ENCODE results near the gene TSPEAR. TPM values are rescaled to one million over a fixed set of nuclear protein-coding genes. Genes with fewer than 3 reads are reported as not detected.

The TSPEAR gene
- total RNA-seq, 1 experiment from 2014 or later, result 2.1 TPM

DNA sequence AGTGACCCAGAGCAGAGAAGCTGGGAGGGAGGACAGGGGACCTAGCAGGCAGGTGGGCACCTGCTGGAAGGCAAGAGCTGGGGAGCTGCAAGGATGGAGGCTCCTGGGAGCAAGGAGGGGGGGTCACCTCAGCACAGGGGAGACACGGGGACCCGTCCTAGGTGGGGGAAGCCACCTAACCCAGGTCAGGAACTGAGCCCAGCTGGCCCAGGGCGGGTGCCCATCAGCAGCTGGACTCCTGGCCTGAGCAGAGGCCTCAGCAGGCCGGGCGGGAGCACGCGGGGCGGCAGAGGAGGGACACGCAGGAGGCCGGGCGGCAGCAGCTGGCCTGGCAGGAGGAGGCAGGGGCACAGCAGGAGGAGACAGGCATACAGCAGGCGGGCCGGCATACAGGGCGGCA, 172.3 kb downstream of the TSPEAR start (continued):
- no peak for TF ChIP-seq PRDM15 (CRISPR knock-in tag; IDR thresholded peaks at IDR 0.05)
- no peak for TF ChIP-seq ELF4 (CRISPR knock-in tag; IDR thresholded peaks at IDR 0.05; ENCODE audit: low read depth)
- TF ChIP-seq, protein P1, sequence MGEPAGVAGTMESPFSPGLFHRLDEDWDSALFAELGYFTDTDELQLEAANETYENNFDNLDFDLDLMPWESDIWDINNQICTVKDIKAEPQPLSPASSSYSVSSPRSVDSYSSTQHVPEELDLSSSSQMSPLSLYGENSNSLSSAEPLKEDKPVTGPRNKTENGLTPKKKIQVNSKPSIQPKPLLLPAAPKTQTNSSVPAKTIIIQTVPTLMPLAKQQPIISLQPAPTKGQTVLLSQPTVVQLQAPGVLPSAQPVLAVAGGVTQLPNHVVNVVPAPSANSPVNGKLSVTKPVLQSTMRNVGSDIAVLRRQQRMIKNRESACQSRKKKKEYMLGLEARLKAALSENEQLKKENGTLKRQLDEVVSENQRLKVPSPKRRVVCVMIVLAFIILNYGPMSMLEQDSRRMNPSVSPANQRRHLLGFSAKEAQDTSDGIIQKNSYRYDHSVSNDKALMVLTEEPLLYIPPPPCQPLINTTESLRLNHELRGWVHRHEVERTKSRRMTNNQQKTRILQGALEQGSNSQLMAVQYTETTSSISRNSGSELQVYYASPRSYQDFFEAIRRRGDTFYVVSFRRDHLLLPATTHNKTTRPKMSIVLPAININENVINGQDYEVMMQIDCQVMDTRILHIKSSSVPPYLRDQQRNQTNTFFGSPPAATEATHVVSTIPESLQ (CRISPR knock-in tag; IDR thresholded peaks at IDR 0.05), result no peak
- TF ChIP-seq FOXP4 (CRISPR knock-in tag; IDR thresholded peaks at IDR 0.05), result no peak
- no peak for TF ChIP-seq MXD4 (CRISPR knock-in tag; IDR thresholded peaks at IDR 0.05; ENCODE audit: borderline replicate concordance)
- no peak for TF ChIP-seq ZNF232 (CRISPR knock-in tag; IDR thresholded peaks at IDR 0.05)
- TF ChIP-seq ZNF138 (CRISPR knock-in tag; conservative IDR thresholded peaks at IDR 0.05), result no peak
- no peak for TF ChIP-seq RORB (CRISPR knock-in tag; IDR thresholded peaks at IDR 0.05)
- TF ChIP-seq ZNF263 (CRISPR knock-in tag; IDR thresholded peaks at IDR 0.05; ENCODE audit: low read depth), result no peak
- TF ChIP-seq SMAD3 (CRISPR knock-in tag; IDR thresholded peaks at IDR 0.05; ENCODE audit: borderline replicate concordance), result no peak
- no peak for TF ChIP-seq ARID4B (CRISPR knock-in tag; IDR thresholded peaks at IDR 0.05; ENCODE audit: borderline replicate concordance)

DNA sequence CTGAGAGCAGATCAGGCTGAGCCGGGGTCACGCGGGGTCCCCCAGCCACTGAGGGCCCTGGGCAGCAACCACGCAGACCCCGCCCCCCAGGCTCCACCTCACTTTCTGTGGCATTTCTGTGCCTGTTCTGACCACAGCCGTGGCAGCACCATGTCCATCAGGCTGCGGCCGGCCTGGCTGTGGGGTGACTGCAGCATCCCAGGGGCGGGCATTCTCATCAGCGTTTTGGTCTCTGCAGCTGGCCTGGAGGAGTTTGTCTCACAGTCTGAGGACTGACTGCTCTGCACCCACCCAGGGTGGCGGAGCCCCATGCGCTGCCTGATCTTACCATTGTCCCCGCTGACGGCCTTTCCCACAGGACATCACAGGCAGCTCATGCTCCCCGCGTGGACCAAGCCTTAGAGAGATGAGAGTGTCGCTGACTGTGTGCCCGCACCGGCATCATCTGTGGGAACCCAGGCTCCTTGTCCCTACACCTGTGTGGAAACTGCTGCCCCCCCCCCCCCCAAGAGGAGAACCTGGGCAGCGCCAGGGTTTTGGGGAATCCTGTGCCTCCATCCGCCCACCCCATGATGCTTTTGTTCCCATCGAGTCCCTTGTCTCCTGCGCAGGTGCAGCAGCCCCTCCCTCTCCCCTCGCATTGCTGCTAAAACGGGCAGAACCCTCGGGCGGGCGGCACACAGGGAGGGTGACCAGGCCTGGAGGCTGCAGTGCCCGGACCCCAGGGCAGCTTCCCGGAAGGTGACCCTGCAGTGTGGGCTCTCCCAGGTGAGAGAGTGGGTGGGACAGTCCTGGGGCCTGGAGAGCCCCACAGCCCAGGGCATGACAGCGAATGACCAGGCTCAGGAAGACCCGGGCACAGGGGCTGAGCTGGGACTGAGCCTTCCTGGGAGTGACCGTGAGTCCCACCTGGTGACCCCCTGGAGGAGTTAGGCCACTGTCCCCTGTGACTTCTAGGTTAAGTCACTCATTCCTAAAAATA, 173.2 kb downstream of the TSPEAR start:
- H3K27ac Mint-ChIP-seq, result no peak overlapping the region
- CTCF ChIA-PET, result no interaction called here
- no peak for ATAC-seq
- no peaks in the 10 kb centered on the region for H3K27me3 Mint-ChIP-seq (ENCODE audit: low read depth)
- H3K4me3 Mint-ChIP-seq, result no peak overlapping the region
- POLR2A ChIA-PET, result no interaction called here
- 0 out of 2 replicates have a peak, but pooled peaks cover 2% of the 10 kb centered on the region for H3K36me3 Mint-ChIP-seq
- no peak for DNase-seq (ENCODE audit: low spot score)
- 0 out of 2 replicates have a peak, but pooled peaks cover 6% of the 10 kb centered on the region for H3K4me1 Mint-ChIP-seq
- peaks cover 7% of the 10 kb centered on the region for H3K9me3 Mint-ChIP-seq
- TF ChIP-seq CDX4 (CRISPR knock-in tag; IDR thresholded peaks at IDR 0.05; ENCODE audit: borderline replicate concordance) (no peak), ZNF671 (CRISPR knock-in tag; IDR thresholded peaks at IDR 0.05) (no peak), GTF2I (CRISPR knock-in tag; conservative IDR thresholded peaks at IDR 0.05) (no peak), MXD4 (CRISPR knock-in tag; IDR thresholded peaks at IDR 0.05; ENCODE audit: borderline replicate concordance) (no peak)
- TF ChIP-seq, protein P2, sequence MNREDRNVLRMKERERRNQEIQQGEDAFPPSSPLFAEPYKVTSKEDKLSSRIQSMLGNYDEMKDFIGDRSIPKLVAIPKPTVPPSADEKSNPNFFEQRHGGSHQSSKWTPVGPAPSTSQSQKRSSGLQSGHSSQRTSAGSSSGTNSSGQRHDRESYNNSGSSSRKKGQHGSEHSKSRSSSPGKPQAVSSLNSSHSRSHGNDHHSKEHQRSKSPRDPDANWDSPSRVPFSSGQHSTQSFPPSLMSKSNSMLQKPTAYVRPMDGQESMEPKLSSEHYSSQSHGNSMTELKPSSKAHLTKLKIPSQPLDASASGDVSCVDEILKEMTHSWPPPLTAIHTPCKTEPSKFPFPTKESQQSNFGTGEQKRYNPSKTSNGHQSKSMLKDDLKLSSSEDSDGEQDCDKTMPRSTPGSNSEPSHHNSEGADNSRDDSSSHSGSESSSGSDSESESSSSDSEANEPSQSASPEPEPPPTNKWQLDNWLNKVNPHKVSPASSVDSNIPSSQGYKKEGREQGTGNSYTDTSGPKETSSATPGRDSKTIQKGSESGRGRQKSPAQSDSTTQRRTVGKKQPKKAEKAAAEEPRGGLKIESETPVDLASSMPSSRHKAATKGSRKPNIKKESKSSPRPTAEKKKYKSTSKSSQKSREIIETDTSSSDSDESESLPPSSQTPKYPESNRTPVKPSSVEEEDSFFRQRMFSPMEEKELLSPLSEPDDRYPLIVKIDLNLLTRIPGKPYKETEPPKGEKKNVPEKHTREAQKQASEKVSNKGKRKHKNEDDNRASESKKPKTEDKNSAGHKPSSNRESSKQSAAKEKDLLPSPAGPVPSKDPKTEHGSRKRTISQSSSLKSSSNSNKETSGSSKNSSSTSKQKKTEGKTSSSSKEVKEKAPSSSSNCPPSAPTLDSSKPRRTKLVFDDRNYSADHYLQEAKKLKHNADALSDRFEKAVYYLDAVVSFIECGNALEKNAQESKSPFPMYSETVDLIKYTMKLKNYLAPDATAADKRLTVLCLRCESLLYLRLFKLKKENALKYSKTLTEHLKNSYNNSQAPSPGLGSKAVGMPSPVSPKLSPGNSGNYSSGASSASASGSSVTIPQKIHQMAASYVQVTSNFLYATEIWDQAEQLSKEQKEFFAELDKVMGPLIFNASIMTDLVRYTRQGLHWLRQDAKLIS (CRISPR knock-in tag; IDR thresholded peaks at IDR 0.05; ENCODE audit: borderline replicate concordance), result no peak
- TF ChIP-seq, protein P3, sequence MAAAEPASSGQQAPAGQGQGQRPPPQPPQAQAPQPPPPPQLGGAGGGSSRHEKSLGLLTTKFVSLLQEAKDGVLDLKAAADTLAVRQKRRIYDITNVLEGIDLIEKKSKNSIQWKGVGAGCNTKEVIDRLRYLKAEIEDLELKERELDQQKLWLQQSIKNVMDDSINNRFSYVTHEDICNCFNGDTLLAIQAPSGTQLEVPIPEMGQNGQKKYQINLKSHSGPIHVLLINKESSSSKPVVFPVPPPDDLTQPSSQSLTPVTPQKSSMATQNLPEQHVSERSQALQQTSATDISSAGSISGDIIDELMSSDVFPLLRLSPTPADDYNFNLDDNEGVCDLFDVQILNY (CRISPR knock-in tag; IDR thresholded peaks at IDR 0.05), result no peak
